Epithelial cell of proximal tubule (primary cell): Measurements from ENCODE around the gene PIGK. TPM values are rescaled to one million over a fixed set of nuclear protein-coding genes. Genes with fewer than 3 reads are reported as not detected.

Experiments
- DNase-seq: peaks from one replicate; pipeline ENCODE4 v3.0.0-alpha.2; 2011; ENCODE audit warnings: low read depth
- H3K4me3 ChIP-seq: 2 replicates; pipeline ENCODE4 v1.5.1; 2011; ENCODE audit warnings: low read depth, mild to moderate bottlenecking, low read length
- total RNA-seq: library from RNA; depleted of rRNA; stranded (reverse); fragments of >200 nt; gene quantifications from 2 replicates; pipeline ENCODE4 v1.2.3, GENCODE V29; 2015
- TF ChIP-seq, protein P1 (sequence below): conservative IDR thresholded peaks from 2 replicates; pipeline ENCODE4 v1.5.1; 2012; ENCODE audit warnings: low read depth, mild to moderate bottlenecking, low read length

The PIGK gene
- total RNA-seq, 1 donor from 2014 or later, result 14.4 TPM

DNA sequence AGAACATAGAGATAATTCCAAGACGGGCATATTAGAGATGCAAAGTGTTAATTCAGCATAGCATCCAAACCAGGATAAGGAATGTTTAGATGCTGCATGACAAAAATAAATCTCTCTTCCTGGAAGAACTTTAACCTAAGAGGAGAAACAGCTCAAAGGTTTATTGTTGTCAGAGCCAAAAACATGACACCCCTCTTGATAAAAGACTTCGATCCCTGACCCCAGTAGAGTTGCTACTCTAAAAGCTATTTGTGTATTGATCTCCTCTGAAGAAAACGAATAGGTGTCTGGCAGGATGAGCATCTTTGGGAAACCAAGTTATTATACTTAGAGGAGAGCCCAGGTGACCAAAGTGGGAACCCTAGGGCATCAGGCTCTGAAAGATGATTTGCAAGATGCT, 158.1 kb downstream of the PIGK start:
- no peak for DNase-seq
- TF ChIP-seq, protein P1, sequence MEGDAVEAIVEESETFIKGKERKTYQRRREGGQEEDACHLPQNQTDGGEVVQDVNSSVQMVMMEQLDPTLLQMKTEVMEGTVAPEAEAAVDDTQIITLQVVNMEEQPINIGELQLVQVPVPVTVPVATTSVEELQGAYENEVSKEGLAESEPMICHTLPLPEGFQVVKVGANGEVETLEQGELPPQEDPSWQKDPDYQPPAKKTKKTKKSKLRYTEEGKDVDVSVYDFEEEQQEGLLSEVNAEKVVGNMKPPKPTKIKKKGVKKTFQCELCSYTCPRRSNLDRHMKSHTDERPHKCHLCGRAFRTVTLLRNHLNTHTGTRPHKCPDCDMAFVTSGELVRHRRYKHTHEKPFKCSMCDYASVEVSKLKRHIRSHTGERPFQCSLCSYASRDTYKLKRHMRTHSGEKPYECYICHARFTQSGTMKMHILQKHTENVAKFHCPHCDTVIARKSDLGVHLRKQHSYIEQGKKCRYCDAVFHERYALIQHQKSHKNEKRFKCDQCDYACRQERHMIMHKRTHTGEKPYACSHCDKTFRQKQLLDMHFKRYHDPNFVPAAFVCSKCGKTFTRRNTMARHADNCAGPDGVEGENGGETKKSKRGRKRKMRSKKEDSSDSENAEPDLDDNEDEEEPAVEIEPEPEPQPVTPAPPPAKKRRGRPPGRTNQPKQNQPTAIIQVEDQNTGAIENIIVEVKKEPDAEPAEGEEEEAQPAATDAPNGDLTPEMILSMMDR, result no peak
- H3K4me3 ChIP-seq, result no peak overlapping the region

GRCh38 chr1:77060000-77060399, 159.2 kb downstream of the PIGK start:
- TF ChIP-seq, protein P1, result no peak
- H3K4me3 ChIP-seq, result no peak overlapping the region
- no peak for DNase-seq

GRCh38 chr1:77057994-77058585, 161.1 kb downstream of the PIGK start:
- TF ChIP-seq, protein P1, result no peak
- DNase-seq, result no peak
- no peak overlapping the region for H3K4me3 ChIP-seq

- DNase-seq, result no peak
- TF ChIP-seq, protein P1, result no peak
Observed at GRCh38 chr1:77056525-77056924, 162.7 kb downstream of the PIGK start.

GRCh38 chr1:77051425-77051824, 167.8 kb downstream of the PIGK start:
- H3K4me3 ChIP-seq, result no peak overlapping the region
- TF ChIP-seq, protein P1, result no peak
- DNase-seq, result no peak

More at GRCh38 chr1:77056525-77056924, 162.7 kb downstream of the PIGK start:
- H3K4me3 ChIP-seq, result no peak overlapping the region

DNA sequence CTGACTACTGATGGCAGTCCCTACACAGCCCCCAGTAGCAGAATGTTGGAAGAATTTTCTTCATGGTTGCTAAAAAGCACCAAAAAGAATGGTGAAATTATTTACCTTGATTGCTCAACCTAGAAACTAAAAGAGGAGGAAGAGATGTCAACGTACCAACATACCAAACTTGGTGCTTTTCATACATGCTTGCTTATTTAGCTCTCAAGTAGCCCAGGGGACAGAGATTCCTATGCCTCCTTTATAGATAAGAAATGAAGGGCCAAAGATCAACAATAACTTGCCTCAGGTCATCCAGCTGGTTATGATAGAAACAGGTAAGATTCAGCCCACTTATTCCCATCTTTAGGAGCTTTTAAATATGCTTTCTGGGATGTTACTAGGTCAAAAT, 170.6 kb downstream of the PIGK start:
- no peak for DNase-seq
- no peak overlapping the region for H3K4me3 ChIP-seq
- TF ChIP-seq, protein P1, result no peak

- DNase-seq, result no peak
- TF ChIP-seq, protein P1, result no peak
- H3K4me3 ChIP-seq, result no peak overlapping the region
Observed at GRCh38 chr1:77047978-77048614, 171.1 kb downstream of the PIGK start.
